Tibial artery (tissue), 4 donors: ENCODE measurements around the gene PRKAG1.
A peak's percentile ranks its signal among the peaks of the same experiment; 100 is the strongest.

Experiments used
- DNase-seq, 2 donors: peaks; one replicate each; pipeline ENCODE4 v3.0.0-alpha.2; 2019
- H3K27ac ChIP-seq, 2 donors: fragments of 200-600 bp; sonication (generic) in 1 of 2; 1 replicate in 1 of 2; 2 replicates in 1 of 2; pipeline ENCODE4 v1.5.1; 2018 to 2019; ENCODE audit warnings: mild to moderate bottlenecking in 1 of 2
- H3K27me3 ChIP-seq, 2 donors: fragments of 200-600 bp; sonication (generic) in 1 of 2; one replicate each; pipeline versions ENCODE4 v1.5.1 to v1.6.0; 2016 to 2019
- H3K36me3 ChIP-seq, 3 donors: fragments of 200-600 bp; sonication (generic) in 2 of 3; one replicate each; pipeline ENCODE4 v1.5.1; 2016 to 2019; ENCODE audit warnings: mild to moderate bottlenecking in 2 of 3
- H3K4me1 ChIP-seq, 4 donors: fragments of 200-600 bp; sonication (generic) in 2 of 4; 1 replicate in 3 of 4; 2 replicates in 1 of 4; pipeline ENCODE4 v1.5.1; 2016 to 2019
- H3K4me3 ChIP-seq, 2 donors: fragments of 200-600 bp; sonication (generic) in 1 of 2; 1 replicate in 1 of 2; 2 replicates in 1 of 2; pipeline ENCODE4 v1.5.1; 2018 to 2019; ENCODE audit warnings: mild to moderate bottlenecking in 2 of 2
- H3K9me3 ChIP-seq, 3 donors: fragments of 200-600 bp; sonication (generic) in 1 of 3; one replicate each; pipeline ENCODE4 v1.5.1; 2016 to 2019
- intact Hi-C: fragments of 100-400 bp; cut with DNase I; formaldehyde crosslinking; loops from one replicate; pipeline ENCODE4 v1.15.0; 2023; ENCODE audit warnings: low total_unique reads
- TF ChIP-seq, protein P1 (sequence below), 2 experiments: fragments of 200-600 bp in 1 of 2; fragments of 450-650 bp in 1 of 2; IDR thresholded peaks; one replicate each; pipeline ENCODE4 v1.5.1; 2017 to 2019; ENCODE audit warnings: antibody characterized with exemption in 2 of 2, mild to moderate bottlenecking in 1 of 2, moderate library complexity in 1 of 2

The PRKAG1 gene

DNA sequence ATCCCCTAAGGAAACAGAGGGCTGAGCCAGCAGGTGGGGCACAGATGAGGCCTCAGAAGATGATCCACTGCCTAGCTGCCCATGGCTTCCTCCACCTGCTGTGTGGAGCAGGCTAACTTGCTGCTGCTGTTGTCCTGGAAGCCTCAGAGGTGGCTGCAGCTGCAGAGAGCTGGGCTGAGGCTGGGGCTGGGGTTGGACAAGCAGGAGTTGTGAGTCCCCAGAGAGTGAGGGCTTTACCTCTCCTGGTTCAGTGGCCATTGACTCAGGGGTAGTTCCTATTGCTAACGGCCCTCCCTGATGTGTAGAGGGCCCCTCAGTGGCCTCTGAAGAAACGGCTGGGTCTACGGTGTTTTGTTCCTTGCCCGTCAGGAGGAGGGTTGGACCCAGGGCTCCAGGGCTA lies 13.7 kb upstream of the PRKAG1 start:
- H3K4me3 ChIP-seq = no peak overlapping the region
- DNase-seq = no peak
- TF ChIP-seq, protein P1, sequence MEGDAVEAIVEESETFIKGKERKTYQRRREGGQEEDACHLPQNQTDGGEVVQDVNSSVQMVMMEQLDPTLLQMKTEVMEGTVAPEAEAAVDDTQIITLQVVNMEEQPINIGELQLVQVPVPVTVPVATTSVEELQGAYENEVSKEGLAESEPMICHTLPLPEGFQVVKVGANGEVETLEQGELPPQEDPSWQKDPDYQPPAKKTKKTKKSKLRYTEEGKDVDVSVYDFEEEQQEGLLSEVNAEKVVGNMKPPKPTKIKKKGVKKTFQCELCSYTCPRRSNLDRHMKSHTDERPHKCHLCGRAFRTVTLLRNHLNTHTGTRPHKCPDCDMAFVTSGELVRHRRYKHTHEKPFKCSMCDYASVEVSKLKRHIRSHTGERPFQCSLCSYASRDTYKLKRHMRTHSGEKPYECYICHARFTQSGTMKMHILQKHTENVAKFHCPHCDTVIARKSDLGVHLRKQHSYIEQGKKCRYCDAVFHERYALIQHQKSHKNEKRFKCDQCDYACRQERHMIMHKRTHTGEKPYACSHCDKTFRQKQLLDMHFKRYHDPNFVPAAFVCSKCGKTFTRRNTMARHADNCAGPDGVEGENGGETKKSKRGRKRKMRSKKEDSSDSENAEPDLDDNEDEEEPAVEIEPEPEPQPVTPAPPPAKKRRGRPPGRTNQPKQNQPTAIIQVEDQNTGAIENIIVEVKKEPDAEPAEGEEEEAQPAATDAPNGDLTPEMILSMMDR (IDR thresholded peaks at IDR 0.05) = no peak
- H3K27me3 ChIP-seq = no peaks in the 10 kb centered on the region
- H3K4me1 ChIP-seq = no peaks in the 10 kb centered on the region
- intact Hi-C loops = no loop called here
- peaks cover 48 to 94% (median 83%) of the 10 kb centered on the region in 3 donors for H3K36me3 ChIP-seq
- H3K27ac ChIP-seq = no peak overlapping the region
- no peaks in the 10 kb centered on the region for H3K9me3 ChIP-seq

- intact Hi-C loops = no loop called here
- Histone ChIP-seq H3K27ac (no peak overlapping the region), H3K36me3 (peaks cover 48 to 94% (median 83%) of the 10 kb centered on the region in 3 donors), H3K4me3 (no peak overlapping the region), H3K9me3 (no peaks in the 10 kb centered on the region), H3K4me1 (no peaks in the 10 kb centered on the region), H3K27me3 (no peaks in the 10 kb centered on the region)
- TF ChIP-seq, protein P1 (IDR thresholded peaks at IDR 0.05) = no peak
- DNase-seq = peak in 1 of 2 donors; percentile 67
Measured at GRCh38 chr12:49031573-49032161, 13.1 kb upstream of the PRKAG1 start.

GRCh38 chr12:49030714-49031572 lies 12.4 kb upstream of the PRKAG1 start:
- H3K9me3 ChIP-seq = no peaks in the 10 kb centered on the region
- no peak overlapping the region for H3K4me3 ChIP-seq
- H3K27ac ChIP-seq = no peak overlapping the region
- TF ChIP-seq, protein P1 (IDR thresholded peaks at IDR 0.05) = no peak
- H3K27me3 ChIP-seq = no peaks in the 10 kb centered on the region
- H3K4me1 ChIP-seq = no peaks in the 10 kb centered on the region
- intact Hi-C loops = no loop called here
- DNase-seq = peak in 1 of 2 donors; percentile 18
- H3K36me3 ChIP-seq = peaks cover 56 to 97% (median 88%) of the 10 kb centered on the region in 3 donors

GRCh38 chr12:49030119-49030518 lies 11.5 kb upstream of the PRKAG1 start:
- H3K27ac ChIP-seq = no peak overlapping the region
- H3K36me3 ChIP-seq = peaks cover 64 to 98% (median 85%) of the 10 kb centered on the region in 3 donors
- TF ChIP-seq, protein P1 (IDR thresholded peaks at IDR 0.05) = no peak
- no peaks in the 10 kb centered on the region for H3K4me1 ChIP-seq
- no peaks in the 10 kb centered on the region for H3K27me3 ChIP-seq
- intact Hi-C loops = no loop called here
- no peak overlapping the region for H3K4me3 ChIP-seq
- no peaks in the 10 kb centered on the region for H3K9me3 ChIP-seq
- DNase-seq = no peak

GRCh38 chr12:49028666-49029275 lies 10.2 kb upstream of the PRKAG1 start:
- Histone ChIP-seq H3K4me1 (no peaks in the 10 kb centered on the region), H3K27ac (no peak overlapping the region), H3K9me3 (no peaks in the 10 kb centered on the region), H3K27me3 (no peaks in the 10 kb centered on the region), H3K4me3 (no peak overlapping the region), H3K36me3 (peaks cover 70 to 98% (median 86%) of the 10 kb centered on the region in 3 donors)
- intact Hi-C loops = no loop called here
- DNase-seq = no peak
- TF ChIP-seq, protein P1 (IDR thresholded peaks at IDR 0.05) = no peak
